Measurements from ENCODE around the gene KLHL29. TPM values are rescaled to one million over a fixed set of nuclear protein-coding genes. Genes with fewer than 3 reads are reported as not detected.
A peak's percentile ranks its signal among the peaks of the same experiment; 100 is the strongest.

KLHL29 gene
- total RNA-seq, 1 donor from 2014 or later, result 0.65 TPM

DNA sequence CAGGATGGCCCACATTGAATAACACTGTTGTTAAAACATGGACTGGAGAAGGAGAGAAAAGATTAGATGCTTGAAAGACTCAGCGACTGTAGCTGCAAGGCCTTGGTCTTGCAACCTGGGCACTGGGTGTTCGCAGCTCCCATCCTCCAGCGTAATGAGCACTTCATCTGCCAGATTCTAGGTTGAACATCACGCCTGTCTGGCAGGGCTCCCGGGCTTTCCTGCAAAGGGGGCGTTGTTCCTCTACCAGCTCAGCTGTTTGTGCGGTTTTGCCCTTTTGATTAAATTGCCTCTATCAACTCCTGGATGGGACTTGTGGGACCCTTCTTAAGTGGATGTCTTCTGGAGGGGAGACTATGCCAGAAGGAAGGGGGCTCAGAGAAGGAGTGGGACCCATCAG lies 215.4 kb downstream of the KLHL29 start:
- intact Hi-C loops (cut with DNase I), result no loop called here
- no peak for ATAC-seq (ENCODE audit: poor library complexity)

DNA sequence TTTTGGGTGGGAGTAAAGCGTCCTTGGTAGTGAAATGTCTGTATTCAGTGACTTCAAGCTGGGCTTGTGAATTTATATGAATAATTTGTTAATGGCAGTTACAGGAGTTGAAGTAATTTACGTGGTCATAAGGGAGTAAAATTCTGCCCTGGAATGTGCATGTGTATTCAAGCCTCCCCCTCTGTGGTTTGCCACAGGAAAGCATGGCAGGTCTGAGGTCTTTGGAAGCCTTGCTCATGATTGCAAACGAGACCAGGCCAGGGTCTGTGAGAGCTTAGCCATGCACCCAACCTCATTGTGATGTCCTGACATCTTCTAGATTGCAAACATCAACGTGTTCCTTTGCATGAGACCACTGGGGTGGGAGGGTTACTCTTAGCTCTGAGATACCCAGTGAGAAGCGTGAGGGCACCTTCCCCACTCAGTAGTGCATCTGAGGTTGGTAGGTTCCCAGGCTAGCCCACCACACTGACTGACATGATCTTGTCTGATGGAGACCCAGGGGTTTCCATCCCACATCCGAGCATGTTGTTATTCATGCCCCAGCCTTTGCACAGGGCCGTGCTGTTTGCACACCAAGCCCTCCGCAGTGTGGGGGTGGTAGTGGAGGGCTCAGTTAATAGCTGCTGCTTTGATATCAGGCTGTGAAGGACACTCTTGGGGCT lies 216.5 kb downstream of the KLHL29 start:
- no peak for ATAC-seq (ENCODE audit: poor library complexity)
- no peak for DNase-seq
- intact Hi-C loops (cut with DNase I), result no loop called here

More for the DNA sequence above, 215.4 kb downstream of the KLHL29 start:
- peak; percentile 21 for DNase-seq

- ATAC-seq (ENCODE audit: poor library complexity) (peak; percentile 36), DNase-seq (peak; percentile 46)
- intact Hi-C loops (cut with DNase I), result no loop called here
Measured at GRCh38 chr2:23602116-23602515, 217.1 kb downstream of the KLHL29 start.

DNA sequence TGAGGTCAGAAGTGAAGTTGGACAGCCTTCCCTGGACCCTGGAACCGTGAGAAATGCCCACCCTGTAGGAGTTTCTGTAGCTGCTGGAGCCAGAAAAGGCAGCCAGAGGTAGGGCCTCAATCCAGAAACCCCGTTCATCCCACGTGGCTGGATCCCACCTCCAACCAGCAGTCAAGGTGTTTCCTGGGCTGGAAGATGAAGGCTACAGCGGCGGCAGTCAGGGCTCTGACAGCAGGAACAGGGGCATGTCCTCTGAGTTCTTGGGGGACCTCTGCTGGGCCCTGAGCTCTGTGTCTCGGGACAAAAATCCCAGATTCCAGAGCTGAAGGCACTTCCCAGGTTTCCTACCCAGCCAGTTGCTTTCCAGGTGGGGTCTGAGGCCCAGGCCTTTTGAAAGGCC lies 218.2 kb downstream of the KLHL29 start:
- intact Hi-C loops (cut with DNase I), result no loop called here
- DNase-seq, result peak; percentile 13
- ATAC-seq (ENCODE audit: poor library complexity), result no peak

DNA sequence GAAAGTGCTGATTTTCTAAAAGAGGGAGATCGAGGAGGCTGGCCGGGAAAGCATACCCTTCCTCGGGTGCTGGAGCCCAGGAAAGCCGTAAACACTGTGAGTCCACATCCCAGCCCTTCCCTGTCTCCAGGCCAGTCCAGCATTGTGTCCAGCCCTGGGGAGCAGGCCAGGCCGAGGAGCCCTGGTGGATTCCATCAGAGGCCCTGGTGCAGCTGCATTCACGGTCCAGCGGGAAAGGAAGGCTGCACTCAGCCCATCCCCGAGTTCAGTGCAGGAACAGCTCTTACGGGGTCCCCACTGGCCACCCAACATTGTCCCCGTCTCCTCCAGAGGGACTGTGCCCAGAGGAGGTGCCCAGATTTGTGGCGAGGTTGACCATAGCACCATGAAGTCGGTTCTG lies 218.6 kb downstream of the KLHL29 start:
- intact Hi-C loops (cut with DNase I), result no loop called here
- DNase-seq, result peak; percentile 33
- ATAC-seq (ENCODE audit: poor library complexity), result no peak

DNA sequence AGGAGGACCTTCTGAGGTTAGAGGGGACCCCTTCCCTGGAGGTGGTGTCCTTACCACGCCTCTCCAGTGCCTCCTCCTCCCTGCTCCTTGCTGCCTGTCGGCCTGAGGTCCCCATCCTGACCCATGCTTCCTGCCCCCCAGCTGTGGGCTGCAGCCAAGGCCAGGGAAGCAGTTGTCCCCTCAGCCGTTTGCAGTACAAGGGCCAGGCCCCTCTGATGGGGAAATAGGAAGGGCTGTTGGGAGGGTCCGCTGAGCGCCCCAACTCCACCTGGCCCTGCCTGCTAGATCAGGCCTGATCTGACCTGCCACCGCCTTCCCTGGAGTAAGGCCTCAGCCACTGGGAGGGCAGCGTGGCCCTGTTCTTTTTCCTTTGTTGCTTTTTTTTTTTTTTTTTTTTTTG lies 219.8 kb downstream of the KLHL29 start:
- ATAC-seq (ENCODE audit: poor library complexity) (no peak), DNase-seq (peak; percentile 23)
- intact Hi-C loops (cut with DNase I), result no loop called here

DNA sequence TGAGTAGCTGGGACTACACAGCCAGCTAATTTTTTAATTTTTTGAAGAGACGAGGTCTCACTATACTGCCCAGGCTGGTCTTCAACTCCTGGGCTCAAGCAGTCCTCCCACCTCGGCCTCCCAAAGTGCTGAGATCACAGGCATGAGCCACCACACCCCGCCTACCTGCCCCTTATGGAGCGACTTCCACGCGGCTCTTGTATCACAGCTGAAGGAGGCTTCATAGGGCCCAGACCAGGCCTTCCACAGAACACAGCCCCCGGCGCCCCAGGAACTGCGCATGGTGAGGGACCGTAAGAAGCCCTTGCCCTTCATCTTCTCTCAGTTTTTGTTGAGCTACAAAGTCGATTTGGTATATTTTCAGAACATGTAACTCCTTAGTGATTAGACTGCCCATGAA lies 220.3 kb downstream of the KLHL29 start:
- intact Hi-C loops (cut with DNase I), result no loop called here
- ATAC-seq (ENCODE audit: poor library complexity), result no peak
- DNase-seq, result peak; percentile 38

GRCh38 chr2:23606196-23606595 lies 221.2 kb downstream of the KLHL29 start:
- ATAC-seq (ENCODE audit: poor library complexity) (no peak), DNase-seq (peak; percentile 16)
- intact Hi-C loops (cut with DNase I), result no loop called here

GRCh38 chr2:23606968-23607367 lies 222.0 kb downstream of the KLHL29 start:
- DNase-seq (peak; percentile 12), ATAC-seq (ENCODE audit: poor library complexity) (no peak)
- intact Hi-C loops (cut with DNase I), result no loop called here

- ATAC-seq (ENCODE audit: poor library complexity) (no peak), DNase-seq (no peak)
- intact Hi-C loops (cut with DNase I), result no loop called here
Measured at GRCh38 chr2:23607925-23608324, 222.9 kb downstream of the KLHL29 start.

- DNase-seq, result no peak
- intact Hi-C loops (cut with DNase I), result no loop called here
- no peak for ATAC-seq (ENCODE audit: poor library complexity)
Measured at GRCh38 chr2:23609254-23609653, 224.3 kb downstream of the KLHL29 start.

DNA sequence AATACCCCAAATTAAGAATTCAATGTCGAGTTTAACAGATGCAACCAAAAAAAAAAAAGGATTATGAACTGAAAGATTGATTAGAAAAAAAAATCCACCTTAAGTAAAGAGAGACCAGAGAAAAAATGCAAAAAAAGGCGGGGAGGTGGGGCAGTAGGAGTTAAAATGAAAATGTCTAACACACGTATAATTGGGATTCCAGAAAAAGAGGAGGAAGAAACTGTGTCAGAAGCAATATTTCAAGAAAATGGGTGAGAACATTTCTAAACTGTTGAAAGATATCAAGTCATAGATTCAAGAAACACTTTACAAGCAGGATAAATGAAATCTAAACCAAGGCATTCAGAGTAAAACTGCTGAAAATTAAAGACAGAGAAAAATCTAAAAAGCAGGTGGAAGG lies 226.9 kb downstream of the KLHL29 start:
- intact Hi-C loops (cut with DNase I), result no loop called here
- no peak for DNase-seq
- ATAC-seq (ENCODE audit: poor library complexity), result no peak

DNA sequence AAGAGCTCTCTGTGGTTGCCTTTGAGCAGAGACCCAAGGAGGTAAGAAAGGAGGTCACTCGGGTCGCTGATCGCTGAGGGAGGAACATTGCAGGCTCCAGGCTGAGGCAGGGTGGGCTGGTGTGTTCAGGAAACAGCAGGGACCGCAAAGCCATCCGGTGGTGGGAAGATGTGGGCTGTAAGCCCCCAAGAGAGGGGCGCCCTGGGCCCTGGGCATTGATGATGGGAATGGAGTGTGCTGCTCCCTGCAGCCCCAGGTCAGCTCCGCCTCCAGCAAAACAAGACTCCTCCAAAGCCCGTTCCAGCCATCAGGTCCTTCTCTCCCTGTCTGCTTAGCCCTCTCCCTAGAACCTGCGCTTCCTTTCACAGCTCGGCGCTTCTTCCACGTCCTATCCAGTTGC lies 229.7 kb downstream of the KLHL29 start:
- DNase-seq (no peak), ATAC-seq (ENCODE audit: poor library complexity) (no peak)
- intact Hi-C loops (cut with DNase I), result no loop called here

GRCh38 chr2:23615216-23616020 lies 230.4 kb downstream of the KLHL29 start:
- no peak for ATAC-seq (ENCODE audit: poor library complexity)
- no peak for DNase-seq
- intact Hi-C loops (cut with DNase I), result no loop called here

- no peak for DNase-seq
- no peak for ATAC-seq (ENCODE audit: poor library complexity)
- intact Hi-C loops (cut with DNase I), result no loop called here
Measured at GRCh38 chr2:23616630-23617029, 231.7 kb downstream of the KLHL29 start.

DNA sequence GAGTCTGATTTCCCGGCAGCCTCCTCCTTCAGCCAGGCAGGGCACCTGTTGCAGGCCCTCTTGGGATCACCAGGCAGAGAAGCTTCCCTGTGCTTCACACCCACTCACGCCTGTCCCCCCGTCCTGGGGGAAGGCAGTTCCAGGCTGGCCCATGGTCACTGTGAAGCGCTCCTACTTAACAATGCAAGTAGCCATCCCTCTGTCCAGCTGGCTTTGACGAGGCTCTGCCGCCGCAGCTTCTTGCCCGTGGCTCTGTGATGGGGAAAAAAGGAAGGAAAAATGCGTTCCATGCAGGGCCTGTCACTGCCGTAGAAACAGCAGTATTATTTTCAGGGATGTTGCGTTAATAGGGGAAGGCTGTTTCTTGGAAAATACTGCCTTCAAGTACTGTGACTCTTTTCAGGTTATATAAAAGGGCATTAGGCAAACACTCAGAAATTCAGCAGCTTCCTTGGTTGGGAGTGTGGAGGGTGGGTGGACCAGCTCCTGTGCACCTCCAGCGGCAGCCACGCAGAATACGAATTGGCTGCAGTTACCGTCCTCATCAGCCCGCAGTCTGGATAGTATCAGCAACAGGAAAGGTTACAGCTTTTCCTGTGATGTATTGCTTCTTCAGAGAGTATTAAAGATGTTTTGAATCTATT lies 232.3 kb downstream of the KLHL29 start:
- DNase-seq (peak; percentile 66), ATAC-seq (ENCODE audit: poor library complexity) (peak; percentile 84)
- intact Hi-C loops (cut with DNase I), result no loop called here

DNA sequence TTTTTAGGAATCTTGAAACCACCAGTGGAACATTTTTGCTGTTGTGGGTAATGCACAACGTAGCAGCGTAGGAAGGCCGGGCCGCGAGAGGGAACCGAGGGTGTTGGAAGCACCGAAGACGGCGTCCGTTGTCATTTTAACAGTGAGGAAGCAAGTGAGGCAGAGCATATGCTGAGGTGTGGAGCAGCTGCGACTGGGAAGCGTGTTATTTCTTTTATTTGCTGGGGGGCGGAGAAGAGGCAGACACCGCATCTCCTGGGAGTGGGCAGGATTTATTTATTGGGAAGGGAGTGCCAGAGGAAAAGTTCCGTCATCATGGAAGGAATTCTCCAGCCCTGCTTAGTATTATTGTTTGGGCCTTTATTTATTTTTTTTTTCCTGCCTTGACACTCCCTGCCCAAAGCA lies 232.8 kb downstream of the KLHL29 start:
- intact Hi-C loops (cut with DNase I), result no loop called here
- peak; percentile 40 for ATAC-seq (ENCODE audit: poor library complexity)
- no peak for DNase-seq

DNA sequence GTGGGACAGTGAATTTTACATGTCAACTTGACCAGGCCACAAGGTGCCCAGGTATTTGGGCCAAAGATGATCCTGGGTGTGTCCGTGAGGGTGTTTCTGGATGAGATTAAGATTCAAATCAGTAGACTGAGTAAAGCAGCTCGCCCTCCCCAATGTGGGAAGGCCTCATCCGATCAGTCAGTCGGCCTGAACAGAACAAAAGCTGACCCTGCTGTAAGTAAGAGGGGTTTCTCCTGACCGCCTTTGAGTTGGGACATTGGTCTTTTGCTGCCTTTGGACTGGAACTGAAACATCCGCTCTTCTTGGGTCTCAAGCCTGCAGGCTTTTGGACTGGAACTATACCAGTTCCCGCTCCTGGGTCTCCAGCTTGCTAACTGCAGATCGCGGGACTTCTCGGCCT lies 233.3 kb downstream of the KLHL29 start:
- intact Hi-C loops (cut with DNase I), result no loop called here
- no peak for DNase-seq
- no peak for ATAC-seq (ENCODE audit: poor library complexity)

- intact Hi-C loops (cut with DNase I), result no loop called here
- ATAC-seq (ENCODE audit: poor library complexity), result no peak
- no peak for DNase-seq
Measured at GRCh38 chr2:23618794-23619530, 234.0 kb downstream of the KLHL29 start.

Measured in Right ventricle myocardium superior (tissue), 1 donor.